Trophoblast cell (in vitro differentiated cells and primary cell): ENCODE data around the gene PAX2.

Experiments
- DNase-seq, 2 donors: peaks; one replicate each; pipeline ENCODE4 v3.0.0-alpha.2; 2016
- H2AFZ ChIP-seq: 2 replicates; pipeline ENCODE4 v1.6.1; 2013; ENCODE audit warnings: low read length, moderate library complexity, mild to moderate bottlenecking; ENCODE audit not compliant: insufficient read depth, poor library complexity
- H2AK5ac ChIP-seq: 2 replicates; pipeline ENCODE4 v1.6.1; 2013; ENCODE audit warnings: mild to moderate bottlenecking, low read length
- H2BK120ac ChIP-seq: 2 replicates; pipeline ENCODE4 v1.6.1; 2013; ENCODE audit warnings: low read length, mild to moderate bottlenecking, moderate library complexity; ENCODE audit not compliant: insufficient read depth, poor library complexity
- H2BK12ac ChIP-seq: 2 replicates; pipeline ENCODE4 v1.6.1; 2013; ENCODE audit warnings: mild to moderate bottlenecking, low read length, moderate library complexity
- H2BK5ac ChIP-seq: 2 replicates; pipeline ENCODE4 v1.6.1; 2013; ENCODE audit warnings: low read length, low read depth, moderate library complexity, mild to moderate bottlenecking; ENCODE audit not compliant: poor library complexity
- H3K14ac ChIP-seq: 2 replicates; pipeline ENCODE4 v1.6.1; 2013; ENCODE audit warnings: mild to moderate bottlenecking, low read length
- H3K18ac ChIP-seq: 2 replicates; pipeline ENCODE4 v1.6.1; 2013; ENCODE audit warnings: mild to moderate bottlenecking, low read length
- H3K23ac ChIP-seq: 2 replicates; pipeline ENCODE4 v1.6.1; 2013; ENCODE audit warnings: low read length
- H3K27ac ChIP-seq: 2 replicates; pipeline ENCODE4 v1.5.1; 2013; ENCODE audit warnings: low read depth, mild to moderate bottlenecking, inconsistent platforms, low read length, moderate library complexity
- H3K27me3 ChIP-seq: 2 replicates; pipeline ENCODE4 v1.6.1; 2013; ENCODE audit warnings: inconsistent platforms, mild to moderate bottlenecking, low read length, moderate library complexity; ENCODE audit not compliant: insufficient read depth
- H3K36me3 ChIP-seq, 2 experiments: 1 replicate in 1 of 2; 2 replicates in 1 of 2; pipeline ENCODE4 v1.6.1; 2013; ENCODE audit warnings: low read length in 2 of 2, mild to moderate bottlenecking in 2 of 2, moderate library complexity in 1 of 2; ENCODE audit not compliant: insufficient read depth in 2 of 2, control insufficient read depth in 1 of 2
- H3K4ac ChIP-seq: 2 replicates; pipeline ENCODE4 v1.6.1; 2013; ENCODE audit warnings: low read depth, mild to moderate bottlenecking, low read length, moderate library complexity
- H3K4me1 ChIP-seq, 2 experiments: 1 replicate in 1 of 2; 2 replicates in 1 of 2; pipeline ENCODE4 v1.6.1; 2013; ENCODE audit warnings: low read length in 2 of 2, mild to moderate bottlenecking in 2 of 2, moderate library complexity in 1 of 2; ENCODE audit not compliant: insufficient read depth in 2 of 2, control insufficient read depth in 1 of 2
- H3K4me2 ChIP-seq: 2 replicates; pipeline ENCODE4 v1.6.1; 2013; ENCODE audit warnings: inconsistent platforms, mild to moderate bottlenecking, low read length, moderate library complexity
- H3K4me3 ChIP-seq: 2 replicates; pipeline ENCODE4 v1.5.1; 2013; ENCODE audit warnings: mild to moderate bottlenecking, low read depth, low read length, inconsistent platforms
- H3K79me1 ChIP-seq: one replicate; pipeline ENCODE4 v1.6.1; 2013; ENCODE audit warnings: low read length
- H3K79me2 ChIP-seq: 2 replicates; pipeline ENCODE4 v1.6.1; 2013; ENCODE audit warnings: low read length, mild to moderate bottlenecking; ENCODE audit not compliant: control insufficient read depth, insufficient read depth, poor library complexity
- H3K9ac ChIP-seq: 2 replicates; pipeline ENCODE4 v1.6.1; 2013; ENCODE audit warnings: mild to moderate bottlenecking, low read length
- H3K9me3 ChIP-seq: 2 replicates; pipeline ENCODE4 v1.6.1; 2013; ENCODE audit warnings: low read depth, mild to moderate bottlenecking, control low read depth, inconsistent platforms, low read length; ENCODE audit not compliant: insufficient read depth
- H4K12ac ChIP-seq: 2 replicates; pipeline ENCODE4 v1.6.1; 2013; ENCODE audit warnings: low read depth, mild to moderate bottlenecking, low read length, moderate library complexity
- H4K8ac ChIP-seq: 2 replicates; pipeline ENCODE4 v1.6.1; 2013; ENCODE audit warnings: low read depth, mild to moderate bottlenecking, low read length, moderate library complexity
- H4K91ac ChIP-seq: one replicate; pipeline ENCODE4 v1.6.1; 2013; ENCODE audit warnings: low read depth, mild to moderate bottlenecking, low read length, moderate library complexity
- WGBS: extraction: QIAGEN DNeasy Blood & Tissue Kit; methylation state at CpG from one replicate; pipeline ENCODE4 v1.1.7; 2013; ENCODE audit warnings: missing lambda C conversion rate; ENCODE audit not compliant: insufficient read length, insufficient coverage; ENCODE audit errors: extremely low coverage; 5-methylcytosine and 5-hydroxymethylcytosine counted together

The PAX2 gene

GRCh38 chr10:100800931-100801330, 55.5 kb downstream of the PAX2 start:
- no CpG with 5 or more reads among the region's 4 CpGs for WGBS
- no peak overlapping the region for H2BK120ac ChIP-seq
- H3K4me2 ChIP-seq = no peak overlapping the region
- no peak overlapping the region for H2AK5ac ChIP-seq
- no peak overlapping the region for H2AFZ ChIP-seq
- H3K23ac ChIP-seq = no peak overlapping the region
- H3K4me3 ChIP-seq = no peak overlapping the region
- no peaks in the 10 kb centered on the region for H3K79me2 ChIP-seq
- H3K9me3 ChIP-seq = no peaks in the 10 kb centered on the region
- H3K79me1 ChIP-seq = no peaks in the 10 kb centered on the region
- no peak overlapping the region for H3K27ac ChIP-seq
- no peak overlapping the region for H4K12ac ChIP-seq
- no peak overlapping the region for H4K91ac ChIP-seq
- no peaks in the 10 kb centered on the region for H3K27me3 ChIP-seq
- H2BK5ac ChIP-seq = no peak overlapping the region
- no peak overlapping the region for H3K4ac ChIP-seq
- no peak overlapping the region for H3K9ac ChIP-seq
- no peak overlapping the region for H3K18ac ChIP-seq
- no peaks in the 10 kb centered on the region for H3K36me3 ChIP-seq
- DNase-seq = no peak
- no peak overlapping the region for H2BK12ac ChIP-seq
- no peak overlapping the region for H4K8ac ChIP-seq
- peaks cover 3 to 8% of the 10 kb centered on the region in 2 experiments for H3K4me1 ChIP-seq
- H3K14ac ChIP-seq = no peak overlapping the region

GRCh38 chr10:100802196-100802595, 56.8 kb downstream of the PAX2 start:
- H3K18ac ChIP-seq = no peak overlapping the region
- no peaks in the 10 kb centered on the region for H3K9me3 ChIP-seq
- peaks cover 3 to 8% of the 10 kb centered on the region in 2 experiments for H3K4me1 ChIP-seq
- no peaks in the 10 kb centered on the region for H3K36me3 ChIP-seq
- no peak overlapping the region for H4K8ac ChIP-seq
- no peak overlapping the region for H3K23ac ChIP-seq
- no peaks in the 10 kb centered on the region for H3K79me1 ChIP-seq
- H3K79me2 ChIP-seq = no peaks in the 10 kb centered on the region
- DNase-seq = no peak
- no peak overlapping the region for H3K14ac ChIP-seq
- no peak overlapping the region for H2BK120ac ChIP-seq
- H3K4me2 ChIP-seq = no peak overlapping the region
- no peak overlapping the region for H3K4me3 ChIP-seq
- no peak overlapping the region for H2AK5ac ChIP-seq
- H4K91ac ChIP-seq = no peak overlapping the region
- H2AFZ ChIP-seq = no peak overlapping the region
- H3K27me3 ChIP-seq = no peaks in the 10 kb centered on the region
- H3K9ac ChIP-seq = no peak overlapping the region
- no peak overlapping the region for H4K12ac ChIP-seq
- no peak overlapping the region for H3K4ac ChIP-seq
- H2BK12ac ChIP-seq = no peak overlapping the region
- H2BK5ac ChIP-seq = no peak overlapping the region
- no CpG with 5 or more reads among the region's 2 CpGs for WGBS
- no peak overlapping the region for H3K27ac ChIP-seq

GRCh38 chr10:100802607-100803006, 57.2 kb downstream of the PAX2 start:
- Histone ChIP-seq H3K9me3 (no peaks in the 10 kb centered on the region), H2AFZ (no peak overlapping the region), H3K79me2 (no peaks in the 10 kb centered on the region), H3K4me3 (no peak overlapping the region), H3K27ac (no peak overlapping the region), H4K8ac (no peak overlapping the region), H3K4me2 (no peak overlapping the region), H3K4me1 (peaks cover 3 to 8% of the 10 kb centered on the region in 2 experiments), H3K23ac (no peak overlapping the region), H3K79me1 (no peaks in the 10 kb centered on the region), H3K27me3 (no peaks in the 10 kb centered on the region), H2BK12ac (no peak overlapping the region), H3K18ac (no peak overlapping the region), H3K36me3 (no peaks in the 10 kb centered on the region), H2BK5ac (no peak overlapping the region), H3K9ac (no peak overlapping the region), H2BK120ac (no peak overlapping the region), H4K91ac (no peak overlapping the region), H2AK5ac (no peak overlapping the region), H4K12ac (no peak overlapping the region), H3K14ac (no peak overlapping the region), H3K4ac (no peak overlapping the region)
- DNase-seq = peak; percentile 79
- no CpG with 5 or more reads among the region's 10 CpGs for WGBS

GRCh38 chr10:100803492-100803891, 58.1 kb downstream of the PAX2 start:
- Histone ChIP-seq H3K36me3 (no peaks in the 10 kb centered on the region), H3K14ac (no peak overlapping the region), H4K12ac (no peak overlapping the region), H3K9me3 (no peaks in the 10 kb centered on the region), H3K79me2 (no peaks in the 10 kb centered on the region), H2AK5ac (no peak overlapping the region), H4K8ac (no peak overlapping the region), H4K91ac (no peak overlapping the region), H3K27ac (no peak overlapping the region), H3K79me1 (no peaks in the 10 kb centered on the region), H3K9ac (no peak overlapping the region), H3K27me3 (no peaks in the 10 kb centered on the region), H3K18ac (no peak overlapping the region), H2AFZ (no peak overlapping the region), H2BK120ac (no peak overlapping the region), H3K4me2 (no peak overlapping the region), H2BK12ac (no peak overlapping the region), H3K4me1 (peaks cover 3 to 8% of the 10 kb centered on the region in 2 experiments), H3K4me3 (no peak overlapping the region), H2BK5ac (no peak overlapping the region), H3K23ac (no peak overlapping the region), H3K4ac (no peak overlapping the region)
- WGBS = no CpG with 5 or more reads among the region's 6 CpGs
- no peak for DNase-seq
